Measurements from ENCODE around the gene TAF7L. TPM values are rescaled to one million over a fixed set of nuclear protein-coding genes. Genes with fewer than 3 reads are reported as not detected.

Gene TAF7L
- total and polyA plus RNA-seq, 12 donors = 0.01 to 0.15 TPM; not detected in 10

GRCh38 chrX:101263766-101264165 is 27.4 kb downstream of the TAF7L start:
- Histone ChIP-seq H3K9me3 (no peaks in the 10 kb centered on the region), H3K27ac (no peak overlapping the region), H3K4me3 (no peak overlapping the region), H3K4me1 (no peaks in the 10 kb centered on the region), H3K36me3 (no peaks in the 10 kb centered on the region), H3K27me3 (peaks cover 0 to 17% (median 0%) of the 10 kb centered on the region in 7 donors)
- intact Hi-C loops (cut with DNase I) = no loop called here
- DNase-seq = no peak
- no peak for TF ChIP-seq CTCF (IDR thresholded peaks at IDR 0.05)
- 64 to 79% methylated on average over 2 of the region's 2 CpGs for WGBS, 2 donors
- ATAC-seq = no peak

- no peak for DNase-seq
- H3K4me1 ChIP-seq = no peaks in the 10 kb centered on the region
- 96 to 97% methylated on average over 4 of the region's 4 CpGs for WGBS, 2 donors
- no peaks in the 10 kb centered on the region for H3K9me3 ChIP-seq
- H3K27me3 ChIP-seq = peaks cover 0 to 13% (median 0%) of the 10 kb centered on the region in 7 donors
- TF ChIP-seq CTCF (IDR thresholded peaks at IDR 0.05) = no peak
- no peaks in the 10 kb centered on the region for H3K36me3 ChIP-seq
- H3K27ac ChIP-seq = no peak overlapping the region
- ATAC-seq = no peak
- intact Hi-C loops (cut with DNase I) = no loop called here
- H3K4me3 ChIP-seq = no peak overlapping the region
Measured at GRCh38 chrX:101262590-101262989, 28.5 kb downstream of the TAF7L start.

- no peaks in the 10 kb centered on the region for H3K4me1 ChIP-seq
- WGBS, 2 donors = 69 to 77% methylated on average over 4 of the region's 4 CpGs
- peak in 1 of 9 donors; percentile 9 for TF ChIP-seq CTCF (IDR thresholded peaks at IDR 0.05)
- intact Hi-C loops (cut with DNase I) = no loop called here
- ATAC-seq (no peak), DNase-seq (no peak)
- H3K4me3 ChIP-seq = no peak overlapping the region
- no peaks in the 10 kb centered on the region for H3K36me3 ChIP-seq
- no peak overlapping the region for H3K27ac ChIP-seq
- peaks cover 0 to 6% (median 0%) of the 10 kb centered on the region in 7 donors for H3K27me3 ChIP-seq
- H3K9me3 ChIP-seq = no peaks in the 10 kb centered on the region
Measured at GRCh38 chrX:101260435-101260834, 30.7 kb downstream of the TAF7L start.

GRCh38 chrX:101258259-101258581 is 32.9 kb downstream of the TAF7L start:
- intact Hi-C loops (cut with DNase I) = no loop called here

More at GRCh38 chrX:101258259-101258581, 32.9 kb downstream of the TAF7L start:
- Histone ChIP-seq H3K27ac (no peak overlapping the region), H3K4me1 (no peaks in the 10 kb centered on the region), H3K4me3 (no peak overlapping the region), H3K9me3 (no peaks in the 10 kb centered on the region), H3K27me3 (no peaks in the 10 kb centered on the region), H3K36me3 (no peaks in the 10 kb centered on the region)
- ATAC-seq (no peak), DNase-seq (no peak)
- WGBS, 2 donors = 96% methylated on average over 11 of the region's 11 CpGs
- TF ChIP-seq CTCF (IDR thresholded peaks at IDR 0.05) = no peak
